TTC549 (cell line): ENCODE results near the gene PHACTR2.
A peak's percentile ranks its signal among the peaks of the same experiment; 100 is the strongest.

Experiments used
- FAIRE-seq: peaks from 2 replicates; lab custom pipeline; 2012; peaks lifted over from hg19 to GRCh38; lab: Jason Lieb, UNC

PHACTR2 gene

GRCh38 chr6:143742070-143742954 is 64.5 kb downstream of the PHACTR2 start:
- no peak for FAIRE-seq

GRCh38 chr6:143742955-143743255 is 65.1 kb downstream of the PHACTR2 start:
- FAIRE-seq: no peak

GRCh38 chr6:143743301-143744166 is 65.8 kb downstream of the PHACTR2 start:
- peak; percentile 34 for FAIRE-seq

GRCh38 chr6:143744551-143745165 is 66.9 kb downstream of the PHACTR2 start:
- no peak for FAIRE-seq

GRCh38 chr6:143745166-143746133 is 67.7 kb downstream of the PHACTR2 start:
- peak; percentile 96 for FAIRE-seq

GRCh38 chr6:143746202-143747119 is 68.7 kb downstream of the PHACTR2 start:
- FAIRE-seq: no peak

GRCh38 chr6:143747347-143747842 is 69.6 kb downstream of the PHACTR2 start:
- FAIRE-seq: no peak

GRCh38 chr6:143749891-143750290 is 72.1 kb downstream of the PHACTR2 start:
- FAIRE-seq: no peak

GRCh38 chr6:143750877-143751276 is 73.1 kb downstream of the PHACTR2 start:
- FAIRE-seq: no peak

- FAIRE-seq: no peak
These were observed 74.7 kb downstream of the PHACTR2 start for GRCh38 chr6:143752459-143752858.

GRCh38 chr6:143753678-143754077 is 75.9 kb downstream of the PHACTR2 start:
- no peak for FAIRE-seq

- no peak for FAIRE-seq
These were observed 76.4 kb downstream of the PHACTR2 start for GRCh38 chr6:143754204-143754603.

- FAIRE-seq: no peak
These were observed 77.6 kb downstream of the PHACTR2 start for GRCh38 chr6:143755301-143755744.

GRCh38 chr6:143757346-143757832 is 79.6 kb downstream of the PHACTR2 start:
- FAIRE-seq: no peak

GRCh38 chr6:143758551-143758950 is 80.8 kb downstream of the PHACTR2 start:
- FAIRE-seq: no peak

- no peak for FAIRE-seq
These were observed 81.9 kb downstream of the PHACTR2 start for GRCh38 chr6:143759666-143760065.

GRCh38 chr6:143761074-143761473 is 83.3 kb downstream of the PHACTR2 start:
- no peak for FAIRE-seq

GRCh38 chr6:143762126-143762525 is 84.4 kb downstream of the PHACTR2 start:
- no peak for FAIRE-seq

GRCh38 chr6:143765422-143766184 is 87.8 kb downstream of the PHACTR2 start:
- no peak for FAIRE-seq
